Stimulated activated CD8-positive, alpha-beta memory T cell treated with anti-CD3 and anti-CD28 coated beads, Interleukin-7, amount 100 ng/mL, for 1 hour (primary cell): ENCODE measurements around the gene CAPN14.
A peak's percentile ranks its signal among the peaks of the same experiment; 100 is the strongest.
"Not testable (repeated sequence)": the region's sequence is repeated elsewhere in the genome, so short reads cannot be mapped to it uniquely, and the experiment has no call there.

Experiments
- DNase-seq, 2 donors: peaks; one replicate each; pipeline ENCODE4 v3.0.0-alpha.2; 2020; ENCODE audit warnings: low read depth in 2 of 2

Gene CAPN14

GRCh38 chr2:31197166-31197565, 20.1 kb downstream of the CAPN14 start:
- no peak for DNase-seq

- DNase-seq: no peak
Observed at GRCh38 chr2:31196622-31197021, 20.7 kb downstream of the CAPN14 start.

GRCh38 chr2:31193806-31194205, 23.5 kb downstream of the CAPN14 start:
- no peak for DNase-seq

- DNase-seq: no peak
Observed at GRCh38 chr2:31192851-31193392, 24.4 kb downstream of the CAPN14 start.

GRCh38 chr2:31192396-31192795, 24.9 kb downstream of the CAPN14 start:
- DNase-seq: no peak

- no peak for DNase-seq
Observed at GRCh38 chr2:31191931-31192330, 25.4 kb downstream of the CAPN14 start.

GRCh38 chr2:31190188-31190587, 27.1 kb downstream of the CAPN14 start:
- DNase-seq: no peak

GRCh38 chr2:31189141-31189540, 28.2 kb downstream of the CAPN14 start:
- no peak for DNase-seq

GRCh38 chr2:31188131-31188530, 29.2 kb downstream of the CAPN14 start:
- no peak for DNase-seq

GRCh38 chr2:31187166-31187565, 30.1 kb downstream of the CAPN14 start:
- no peak for DNase-seq

GRCh38 chr2:31183973-31184372, 33.3 kb downstream of the CAPN14 start:
- DNase-seq: not testable (repeated sequence)

- DNase-seq: no peak
Observed at GRCh38 chr2:31176742-31177141, 40.6 kb downstream of the CAPN14 start.

- no peak for DNase-seq
Observed at GRCh38 chr2:31171142-31171541, 46.2 kb downstream of the CAPN14 start.

- DNase-seq: peak in 1 of 2 donors; percentile 13
Observed at GRCh38 chr2:31170071-31170698, 47.1 kb downstream of the CAPN14 start.

GRCh38 chr2:31168291-31168690, 49.0 kb downstream of the CAPN14 start:
- no peak for DNase-seq

- no peak for DNase-seq
Observed at GRCh38 chr2:31166925-31167324, 50.4 kb downstream of the CAPN14 start.

GRCh38 chr2:31163011-31163539, 54.2 kb downstream of the CAPN14 start:
- DNase-seq: no peak

- DNase-seq: no peak
Observed at GRCh38 chr2:31161637-31162036, 55.7 kb downstream of the CAPN14 start.

GRCh38 chr2:31151501-31151900, 65.8 kb downstream of the CAPN14 start:
- no peak for DNase-seq

GRCh38 chr2:31150120-31150670, 67.1 kb downstream of the CAPN14 start:
- DNase-seq: no peak

- no peak for DNase-seq
Observed at GRCh38 chr2:31148514-31148913, 68.8 kb downstream of the CAPN14 start.

GRCh38 chr2:31147645-31148044, 69.7 kb downstream of the CAPN14 start:
- DNase-seq: no peak

GRCh38 chr2:31142110-31142509, 75.2 kb downstream of the CAPN14 start:
- no peak for DNase-seq
